GM21723 (cell line): Measurements from ENCODE around the gene KRCC1.

Source experiments
- ATAC-seq: cut with Tn5 transposase; IDR thresholded peaks from one replicate; pipeline ENCODE4 v1.9.1; 2021; ENCODE audit warnings: mild to moderate bottlenecking, moderate library complexity; ENCODE audit not compliant: unreplicated experiment

The KRCC1 gene

GRCh38 chr2:88055371-88056128, at the start of gene KRCC1:
Gene KRCC1 (minus strand): TSS chr2:88055783. CDS start chr2:88028563, 27,220 bp downstream.
- ATAC-seq = peak; percentile 96

DNA sequence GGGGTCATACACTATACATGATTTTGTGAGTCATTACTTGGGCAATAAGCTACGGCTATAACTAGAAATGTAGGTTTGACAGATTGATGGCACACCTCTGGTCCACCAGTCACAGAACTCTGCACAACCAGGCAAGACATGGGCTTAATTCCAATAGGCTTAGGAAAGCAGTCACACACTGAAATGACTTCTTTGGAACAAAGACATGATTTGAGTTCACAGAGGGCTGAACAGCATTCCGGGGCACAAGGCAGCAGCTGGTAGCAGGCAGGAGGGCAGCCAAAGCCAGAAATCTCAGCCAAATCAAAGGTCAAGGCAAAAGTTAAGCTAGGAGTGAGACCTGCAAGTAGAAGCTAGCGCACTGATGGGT, 44.9 kb upstream of the KRCC1 start:
- ATAC-seq = no peak

DNA sequence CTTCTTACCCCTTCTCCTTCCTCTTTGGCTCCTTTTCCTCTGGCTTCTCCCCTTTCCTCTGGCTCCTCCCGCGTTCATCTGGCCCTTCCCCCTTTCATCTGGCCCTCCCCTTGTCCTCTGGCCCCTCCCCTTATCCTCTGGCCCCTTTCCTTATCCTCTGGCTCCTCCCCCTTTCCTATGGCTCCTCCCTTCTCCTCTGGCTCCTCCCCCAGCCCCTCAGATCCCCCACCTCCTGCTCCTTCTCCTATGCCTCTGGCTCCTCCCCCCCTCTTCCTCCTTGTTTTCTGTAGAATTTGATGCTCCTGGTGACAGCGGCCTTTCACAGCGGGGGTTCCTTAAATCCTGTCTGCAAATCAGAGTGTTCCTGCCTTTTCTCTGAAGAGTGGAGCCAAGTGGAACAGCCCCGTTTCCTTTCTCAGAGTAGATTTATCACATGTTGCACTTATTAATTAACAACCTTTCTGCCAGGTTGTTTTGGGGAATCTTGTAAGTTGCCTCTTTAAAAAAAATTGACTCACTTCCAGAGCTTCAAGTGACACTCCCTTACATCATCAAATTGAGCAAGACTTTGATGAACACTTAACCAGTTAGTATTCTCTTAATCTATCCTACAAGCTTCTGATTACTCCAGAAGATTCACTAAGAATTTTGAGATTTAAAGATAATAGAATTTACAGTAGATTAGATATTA, 44.4 kb upstream of the KRCC1 start:
- no peak for ATAC-seq

- ATAC-seq = no peak
Observed at GRCh38 chr2:88098558-88098900, 42.9 kb upstream of the KRCC1 start.

DNA sequence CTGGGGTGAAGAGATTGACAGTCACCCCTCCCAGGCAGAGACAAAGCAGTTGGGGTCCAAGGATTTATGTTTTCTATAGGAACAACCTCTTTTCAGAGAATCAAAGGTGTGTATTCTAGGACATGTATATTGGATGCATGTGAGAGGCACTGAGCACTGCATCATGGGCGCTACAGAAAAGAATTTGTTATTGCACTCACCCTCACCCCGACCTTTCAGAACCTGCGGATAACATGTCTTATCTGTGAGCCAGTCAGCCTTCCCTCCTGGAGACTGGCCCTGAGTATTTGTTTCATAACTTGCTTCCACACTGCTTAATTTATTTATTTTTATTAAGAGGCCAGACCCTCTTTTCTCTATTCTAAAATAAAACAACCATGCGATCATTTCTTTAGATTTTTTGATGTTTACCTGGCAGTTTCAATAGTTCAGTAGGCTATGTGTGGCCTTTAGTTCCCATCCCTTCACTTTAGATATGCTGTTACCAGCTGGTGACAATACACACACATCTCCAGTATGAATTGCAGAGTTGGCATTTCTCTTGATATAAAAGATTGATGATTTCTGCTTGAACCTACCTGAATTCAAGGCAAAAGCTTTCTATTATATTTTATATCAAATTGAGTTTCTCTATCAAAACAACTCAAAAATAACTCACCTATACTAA, 42.4 kb upstream of the KRCC1 start:
- ATAC-seq = no peak

DNA sequence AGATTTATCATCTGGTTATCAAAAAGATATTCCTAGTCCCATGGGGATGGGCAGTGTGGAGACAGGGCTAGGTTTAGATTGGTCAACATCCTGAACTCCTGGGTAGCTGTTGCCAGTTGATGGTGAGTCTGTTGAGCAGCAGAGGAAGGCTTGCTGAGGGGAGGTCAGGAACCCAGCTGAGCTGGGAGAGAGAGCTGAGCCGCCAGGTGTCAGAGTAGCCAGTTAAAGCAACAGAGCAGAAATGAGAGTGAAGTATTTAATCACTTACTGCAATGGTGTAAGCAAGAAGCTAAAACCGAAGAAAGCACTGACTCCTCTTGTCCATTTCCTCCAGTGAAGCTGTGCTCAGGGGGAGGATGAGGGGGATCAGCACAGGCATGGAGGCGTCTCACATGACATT, 41.6 kb upstream of the KRCC1 start:
- ATAC-seq = no peak

GRCh38 chr2:88096708-88097107, 41.1 kb upstream of the KRCC1 start:
- ATAC-seq = no peak

DNA sequence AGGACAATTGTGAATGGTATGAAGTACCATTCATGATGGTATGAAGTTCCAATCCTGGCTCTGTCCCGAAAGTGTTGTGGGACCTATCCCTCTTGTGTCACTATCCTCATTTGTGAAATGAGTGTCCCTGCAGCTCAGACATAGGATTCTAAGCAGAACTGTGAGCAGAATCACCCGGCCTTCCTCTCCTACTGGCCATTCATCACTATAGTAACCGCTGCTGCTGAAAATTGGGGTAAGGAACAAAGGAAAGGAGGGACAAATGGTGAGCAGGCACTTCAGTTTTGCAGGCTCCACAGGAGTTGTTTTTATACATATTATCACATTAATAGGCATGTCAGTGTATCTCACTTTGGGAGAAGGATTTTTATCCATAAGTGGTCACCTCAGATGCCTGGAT, 39.4 kb upstream of the KRCC1 start:
- no peak for ATAC-seq

DNA sequence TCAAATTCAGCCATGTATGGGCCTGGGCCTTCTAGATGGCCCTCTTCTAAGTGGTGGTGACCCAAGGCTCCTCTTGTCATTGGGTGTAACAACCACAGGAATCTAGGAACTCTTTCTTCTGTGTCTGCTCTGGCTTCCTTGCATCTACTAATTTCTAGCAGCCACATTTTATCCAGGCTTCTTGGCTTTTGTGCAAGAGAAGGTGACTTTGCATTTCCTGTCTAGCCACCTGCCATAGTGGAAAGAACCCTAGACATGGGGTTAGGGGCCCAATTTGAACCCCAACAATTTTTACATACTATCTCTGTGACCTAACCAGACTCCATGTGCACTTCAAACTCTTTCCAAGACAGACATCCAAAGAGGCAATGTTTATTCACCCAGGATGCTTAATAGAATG, 37.2 kb upstream of the KRCC1 start:
- ATAC-seq = no peak

- no peak for ATAC-seq
Observed at GRCh38 chr2:88091943-88092342, 36.4 kb upstream of the KRCC1 start.

DNA sequence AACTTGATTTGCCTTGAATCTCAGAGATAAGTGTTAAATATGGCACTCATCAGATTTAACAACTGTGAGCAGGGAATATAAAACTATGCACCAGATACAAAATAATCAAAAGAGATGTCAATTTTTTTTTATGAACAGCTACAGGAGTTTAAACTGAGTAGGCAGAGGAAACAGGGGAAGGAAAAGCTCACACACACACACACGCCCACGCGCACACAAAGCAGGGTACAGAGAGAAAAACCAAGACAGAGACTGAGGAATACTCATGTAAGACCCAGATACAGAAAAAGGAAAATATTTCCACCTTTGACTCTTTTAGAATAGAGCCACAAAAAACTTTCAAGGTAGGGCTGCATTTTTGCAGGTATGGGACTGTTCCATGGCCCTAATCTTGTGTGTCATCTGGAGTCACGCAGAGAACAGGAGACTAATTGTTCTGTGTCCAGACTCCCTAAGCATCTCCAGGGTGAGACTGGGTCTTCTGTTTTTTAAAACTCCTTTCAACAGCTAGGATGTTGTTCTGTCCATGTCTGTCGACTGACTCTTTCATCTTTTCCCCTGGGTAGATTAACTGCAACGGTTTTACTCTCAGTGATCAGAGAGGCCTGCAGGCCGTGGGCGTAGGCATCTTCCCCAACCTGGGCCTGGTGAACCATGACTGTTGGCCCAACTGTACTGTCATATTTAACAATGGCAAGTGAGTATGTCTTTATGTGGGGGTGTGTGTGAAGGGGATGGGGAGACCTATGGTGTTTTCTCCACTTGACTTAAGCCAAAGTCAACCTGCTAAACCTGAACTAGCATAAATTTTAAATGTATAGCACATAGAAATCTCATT, 35.1 kb upstream of the KRCC1 start:
- no peak for ATAC-seq

GRCh38 chr2:88088999-88089398, 33.4 kb upstream of the KRCC1 start:
- no peak for ATAC-seq

DNA sequence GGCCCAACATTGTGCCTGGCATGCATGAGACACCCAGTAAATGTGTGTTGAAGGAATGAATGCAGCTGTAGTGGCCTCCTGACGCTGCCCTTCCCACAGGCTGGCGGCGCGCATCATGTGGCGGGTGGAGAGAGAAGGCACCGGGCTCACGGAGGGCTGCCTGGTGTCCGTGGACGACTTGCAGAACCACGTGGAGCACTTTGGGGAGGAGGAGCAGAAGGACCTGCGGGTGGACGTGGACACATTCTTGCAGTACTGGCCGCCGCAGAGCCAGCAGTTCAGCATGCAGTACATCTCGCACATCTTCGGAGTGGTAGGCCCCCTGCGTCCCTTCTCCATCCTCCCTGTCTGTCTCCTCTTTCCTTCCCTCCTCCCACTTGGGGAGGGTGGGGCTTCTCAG, 32.2 kb upstream of the KRCC1 start:
- ATAC-seq = no peak

DNA sequence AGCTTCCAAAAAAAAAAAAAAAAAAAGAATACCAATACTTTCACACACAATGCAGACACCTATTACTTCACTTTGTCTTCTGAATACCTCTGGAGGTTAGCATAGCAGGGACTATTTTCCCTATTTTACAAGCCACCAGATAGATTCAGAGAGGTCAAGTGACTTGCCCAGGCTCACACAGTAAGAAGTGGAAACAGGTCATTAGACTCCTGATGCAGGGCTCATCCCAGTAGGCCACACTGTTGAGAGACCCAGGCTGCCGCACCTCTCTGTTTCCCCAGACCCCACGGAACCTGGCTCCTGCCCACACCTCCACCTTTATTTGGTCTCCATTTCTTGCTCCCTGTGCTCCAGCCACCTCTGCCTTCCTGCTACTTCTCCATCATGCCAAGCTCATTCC, 31.5 kb upstream of the KRCC1 start:
- ATAC-seq = no peak

GRCh38 chr2:88086401-88086800, 30.8 kb upstream of the KRCC1 start:
- no peak for ATAC-seq

DNA sequence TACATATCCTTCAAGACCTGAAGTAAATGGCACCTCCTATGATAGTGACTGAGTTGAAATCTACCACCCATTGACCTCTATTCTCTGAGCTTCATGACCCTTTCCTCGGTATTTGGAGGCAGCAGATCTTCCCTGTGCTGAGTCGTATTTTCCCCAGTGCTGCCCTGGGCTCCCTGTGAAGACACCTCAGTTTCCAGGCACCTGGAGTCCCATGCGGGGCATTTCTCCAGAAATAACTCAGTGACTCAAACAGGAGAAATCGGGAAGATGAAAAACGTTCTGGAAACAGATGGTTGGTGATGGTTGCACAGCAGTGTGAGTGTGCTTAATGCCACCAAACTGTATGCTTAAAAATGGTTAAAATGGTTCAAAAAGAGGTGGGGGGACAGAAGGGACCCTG, 30.0 kb upstream of the KRCC1 start:
- ATAC-seq = no peak

GRCh38 chr2:88085099-88085498, 29.5 kb upstream of the KRCC1 start:
- no peak for ATAC-seq

- ATAC-seq = no peak
Observed at GRCh38 chr2:88082781-88083180, 27.2 kb upstream of the KRCC1 start.

GRCh38 chr2:88081924-88082608, 26.5 kb upstream of the KRCC1 start:
- no peak for ATAC-seq

DNA sequence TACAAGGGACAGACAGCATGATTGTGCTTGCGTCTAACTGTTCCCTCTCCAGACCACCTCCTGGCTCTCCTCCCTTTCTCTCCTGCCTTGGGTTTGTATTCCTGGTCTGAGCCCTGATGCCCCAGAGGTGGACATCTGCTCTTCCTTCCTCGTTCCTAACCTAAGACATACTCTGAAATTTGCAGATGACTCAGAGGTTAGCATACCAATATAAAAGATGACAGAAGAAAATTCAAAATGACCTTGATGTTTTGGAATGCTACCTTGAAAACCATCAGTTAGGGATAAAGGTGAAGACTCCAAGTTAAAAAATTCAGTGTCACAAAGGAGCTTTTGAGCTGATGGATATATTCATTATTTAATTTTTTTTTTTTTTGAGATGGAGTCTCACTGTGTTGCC, 25.0 kb upstream of the KRCC1 start:
- no peak for ATAC-seq
